ENCODE measurements around the gene DNAH17. TPM values are rescaled to one million over a fixed set of nuclear protein-coding genes. Genes with fewer than 3 reads are reported as not detected.

DNAH17 gene
- total RNA-seq, 1 donor from 2014 or later: not detected

DNA sequence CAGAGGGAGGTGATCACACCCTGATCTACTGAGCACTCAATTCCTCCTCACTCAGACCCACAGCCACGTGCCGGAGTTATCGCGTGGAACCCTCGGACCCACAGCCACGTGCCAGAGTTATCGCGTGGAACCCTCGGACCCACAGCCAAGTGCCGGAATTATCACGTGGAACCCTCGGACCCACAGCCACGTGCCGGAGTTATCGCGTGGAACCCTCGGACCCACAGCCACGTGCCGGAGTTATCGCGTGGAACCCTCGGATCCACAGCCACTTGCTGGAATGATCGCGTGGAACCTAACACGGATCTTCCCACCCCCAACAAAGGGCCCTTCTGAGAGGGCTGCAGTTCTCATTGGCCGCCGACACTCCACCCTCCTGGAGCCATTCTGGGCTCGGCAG lies 101.0 kb downstream of the DNAH17 start:
- Histone ChIP-seq H3K9me3 (no peaks in the 10 kb centered on the region), H3K4me3 (no peak overlapping the region), H3K27me3 (no peaks in the 10 kb centered on the region), H3K27ac (no peak overlapping the region), H3K4me1 (no peaks in the 10 kb centered on the region), H3K36me3 (no peaks in the 10 kb centered on the region)
- TF ChIP-seq CTCF (IDR thresholded peaks at IDR 0.05): no peak
- DNase-seq (ENCODE audit: low spot score in 2 of 2): no peak
- intact Hi-C loops (cut with DNase I): no loop called here

GRCh38 chr17:78475211-78475610 lies 102.0 kb downstream of the DNAH17 start:
- H3K4me3 ChIP-seq: no peak overlapping the region
- no peaks in the 10 kb centered on the region for H3K27me3 ChIP-seq
- intact Hi-C loops (cut with DNase I): no loop called here
- TF ChIP-seq CTCF (IDR thresholded peaks at IDR 0.05): no peak
- no peaks in the 10 kb centered on the region for H3K9me3 ChIP-seq
- no peaks in the 10 kb centered on the region for H3K36me3 ChIP-seq
- DNase-seq (ENCODE audit: low spot score in 2 of 2): no peak
- H3K27ac ChIP-seq: no peak overlapping the region
- no peaks in the 10 kb centered on the region for H3K4me1 ChIP-seq

GRCh38 chr17:78474614-78475146 lies 102.5 kb downstream of the DNAH17 start:
- Histone ChIP-seq H3K27ac (no peak overlapping the region), H3K36me3 (no peaks in the 10 kb centered on the region), H3K4me1 (no peaks in the 10 kb centered on the region), H3K27me3 (no peaks in the 10 kb centered on the region), H3K4me3 (no peak overlapping the region), H3K9me3 (no peaks in the 10 kb centered on the region)
- intact Hi-C loops (cut with DNase I): no loop called here
- no peak for DNase-seq (ENCODE audit: low spot score in 2 of 2)
- TF ChIP-seq CTCF (IDR thresholded peaks at IDR 0.05): no peak

- no peak for TF ChIP-seq CTCF (IDR thresholded peaks at IDR 0.05)
- H3K27ac ChIP-seq: no peak overlapping the region
- no peak overlapping the region for H3K4me3 ChIP-seq
- intact Hi-C loops (cut with DNase I): no loop called here
- no peaks in the 10 kb centered on the region for H3K36me3 ChIP-seq
- DNase-seq (ENCODE audit: low spot score in 2 of 2): no peak
- no peaks in the 10 kb centered on the region for H3K4me1 ChIP-seq
- H3K27me3 ChIP-seq: no peaks in the 10 kb centered on the region
- peaks cover 0 to 4% of the 10 kb centered on the region in 2 donors for H3K9me3 ChIP-seq
Measured at GRCh38 chr17:78473951-78474613, 103.1 kb downstream of the DNAH17 start.

DNA sequence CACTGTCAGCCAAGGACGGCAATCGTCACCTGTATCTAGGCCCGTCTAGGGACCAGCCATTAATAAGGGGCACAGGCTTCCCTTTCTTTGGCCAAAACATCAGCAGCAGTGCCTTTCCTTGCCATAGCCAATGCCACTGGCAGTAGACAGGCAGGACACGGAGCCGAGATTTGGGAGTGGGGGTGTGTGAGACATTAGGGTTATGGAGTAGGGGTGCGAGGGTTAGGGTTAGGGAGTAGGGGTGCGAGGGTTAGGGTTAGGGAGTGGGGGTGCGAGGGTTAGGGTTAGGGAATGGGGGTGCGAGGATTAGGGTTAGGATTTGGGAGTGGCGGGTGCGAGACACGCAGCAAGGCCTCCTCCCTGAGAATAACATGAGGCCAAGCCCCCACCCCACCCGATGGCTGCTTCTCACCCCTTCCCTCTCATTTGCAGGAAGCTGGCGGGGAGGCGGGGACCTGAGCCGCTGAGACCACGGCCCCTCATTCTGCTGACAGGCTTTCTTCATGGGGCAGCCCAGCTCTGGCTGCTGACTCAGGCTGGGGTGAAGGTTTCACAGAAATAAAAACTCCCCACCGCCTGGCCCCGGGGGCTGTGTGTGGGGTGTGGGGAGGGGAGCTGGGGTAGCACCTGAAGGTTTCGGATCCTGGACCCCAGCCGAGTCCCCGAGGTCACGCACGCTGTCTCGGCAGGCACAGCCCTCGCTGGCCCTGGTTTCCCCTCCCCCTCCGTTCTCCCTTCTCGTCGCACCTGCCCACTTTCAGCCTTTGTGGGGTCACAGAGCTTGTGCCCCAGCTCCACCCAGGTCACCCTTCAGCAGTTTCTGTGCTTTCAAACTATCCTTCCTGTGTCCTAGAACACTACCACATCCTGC lies 104.9 kb downstream of the DNAH17 start:
- no peak overlapping the region for H3K4me3 ChIP-seq
- intact Hi-C loops (cut with DNase I): no loop called here
- no peaks in the 10 kb centered on the region for H3K27me3 ChIP-seq
- no peaks in the 10 kb centered on the region for H3K4me1 ChIP-seq
- TF ChIP-seq CTCF (IDR thresholded peaks at IDR 0.05): no peak
- H3K36me3 ChIP-seq: no peaks in the 10 kb centered on the region
- no peak for DNase-seq (ENCODE audit: low spot score in 2 of 2)
- H3K27ac ChIP-seq: no peak overlapping the region
- H3K9me3 ChIP-seq: peaks cover 0 to 4% of the 10 kb centered on the region in 2 donors

Data from ascending aorta (tissue), 2 donors.